GM21447 (cell line): ENCODE data around the gene RNASEL.
A peak's percentile ranks its signal among the peaks of the same experiment; 100 is the strongest.

Experiments used
- ATAC-seq: cut with Tn5 transposase; IDR thresholded peaks from one replicate; pipeline ENCODE4 v1.9.1; 2021; ENCODE audit not compliant: unreplicated experiment

The RNASEL gene

GRCh38 chr1:182622901-182623528, 34.0 kb upstream of the RNASEL start:
- peak; percentile 66 for ATAC-seq

- no peak for ATAC-seq
These were observed 32.9 kb upstream of the RNASEL start for GRCh38 chr1:182621906-182622305.

GRCh38 chr1:182620924-182621585, 32.0 kb upstream of the RNASEL start:
- ATAC-seq, result no peak

GRCh38 chr1:182617734-182618351, 28.8 kb upstream of the RNASEL start:
- ATAC-seq, result no peak

GRCh38 chr1:182617014-182617429, 28.0 kb upstream of the RNASEL start:
- ATAC-seq, result no peak

GRCh38 chr1:182616130-182617013, 27.3 kb upstream of the RNASEL start:
- peak; percentile 76 for ATAC-seq

GRCh38 chr1:182615468-182616129, 26.5 kb upstream of the RNASEL start:
- ATAC-seq, result peak; percentile 29

- peak; percentile 34 for ATAC-seq
These were observed 25.9 kb upstream of the RNASEL start for GRCh38 chr1:182614796-182615454.

- ATAC-seq, result no peak
These were observed 22.7 kb upstream of the RNASEL start for GRCh38 chr1:182611787-182612186.

- ATAC-seq, result no peak
These were observed 22.3 kb upstream of the RNASEL start for GRCh38 chr1:182611326-182611725.

GRCh38 chr1:182610606-182611194, 21.6 kb upstream of the RNASEL start:
- no peak for ATAC-seq

GRCh38 chr1:182608845-182609610, 20.0 kb upstream of the RNASEL start:
- no peak for ATAC-seq

- no peak for ATAC-seq
These were observed 19.2 kb upstream of the RNASEL start for GRCh38 chr1:182608236-182608635.

GRCh38 chr1:182607566-182607965, 18.5 kb upstream of the RNASEL start:
- no peak for ATAC-seq

- ATAC-seq, result peak; percentile 86
These were observed 15.4 kb upstream of the RNASEL start, which contains the start of gene RGS16 for GRCh38 chr1:182604175-182605164. TSS of gene RGS16 (minus strand) at chr1:182604389. CDS start at chr1:182604259, 130 bp downstream.

- ATAC-seq, result peak; percentile 17
These were observed 14.7 kb upstream of the RNASEL start for GRCh38 chr1:182603646-182604174.

GRCh38 chr1:182602935-182603645, 14.0 kb upstream of the RNASEL start:
- no peak for ATAC-seq
